Stimulated activated CD4-positive, alpha-beta T cell treated with anti-CD3 and anti-CD28 coated beads, Interleukin-15, amount 100 ng/mL, for 24 hours (primary cell): ENCODE measurements around the gene CCNI.
A peak's percentile ranks its signal among the peaks of the same experiment; 100 is the strongest.
"Not testable (repeated sequence)": the region's sequence is repeated elsewhere in the genome, so short reads cannot be mapped to it uniquely, and the experiment has no call there.

Source experiments
- DNase-seq: peaks from one replicate; pipeline ENCODE4 v3.0.0-alpha.2; 2020

Gene CCNI

GRCh38 chr4:77080806-77081205 lies 5.0 kb upstream of the CCNI start:
- not testable (repeated sequence) for DNase-seq

DNA sequence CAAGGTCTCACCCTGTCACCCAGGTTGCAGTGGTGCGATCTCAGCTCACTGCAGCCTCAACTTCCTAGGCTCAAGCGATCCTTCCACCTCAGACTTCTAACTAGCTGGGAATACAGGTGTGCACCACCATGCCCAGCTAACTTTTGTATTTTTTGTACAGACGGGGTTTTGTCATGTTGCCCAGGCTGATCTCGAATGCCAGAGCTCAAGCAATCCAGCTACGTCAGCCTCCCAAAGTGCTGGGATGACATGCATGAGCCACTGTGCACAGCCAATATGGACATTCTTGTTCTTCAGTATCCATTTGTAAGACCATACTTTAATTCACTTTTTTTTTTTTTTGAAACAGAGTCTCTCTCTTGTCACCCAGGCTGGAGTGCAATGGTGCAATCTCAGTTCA lies 3.5 kb upstream of the CCNI start:
- no peak for DNase-seq

GRCh38 chr4:77078401-77078800 lies 2.6 kb upstream of the CCNI start:
- DNase-seq, result no peak

- peak; percentile 24 for DNase-seq
Observed at GRCh38 chr4:77076889-77077635, 1.3 kb upstream of the CCNI start.

DNA sequence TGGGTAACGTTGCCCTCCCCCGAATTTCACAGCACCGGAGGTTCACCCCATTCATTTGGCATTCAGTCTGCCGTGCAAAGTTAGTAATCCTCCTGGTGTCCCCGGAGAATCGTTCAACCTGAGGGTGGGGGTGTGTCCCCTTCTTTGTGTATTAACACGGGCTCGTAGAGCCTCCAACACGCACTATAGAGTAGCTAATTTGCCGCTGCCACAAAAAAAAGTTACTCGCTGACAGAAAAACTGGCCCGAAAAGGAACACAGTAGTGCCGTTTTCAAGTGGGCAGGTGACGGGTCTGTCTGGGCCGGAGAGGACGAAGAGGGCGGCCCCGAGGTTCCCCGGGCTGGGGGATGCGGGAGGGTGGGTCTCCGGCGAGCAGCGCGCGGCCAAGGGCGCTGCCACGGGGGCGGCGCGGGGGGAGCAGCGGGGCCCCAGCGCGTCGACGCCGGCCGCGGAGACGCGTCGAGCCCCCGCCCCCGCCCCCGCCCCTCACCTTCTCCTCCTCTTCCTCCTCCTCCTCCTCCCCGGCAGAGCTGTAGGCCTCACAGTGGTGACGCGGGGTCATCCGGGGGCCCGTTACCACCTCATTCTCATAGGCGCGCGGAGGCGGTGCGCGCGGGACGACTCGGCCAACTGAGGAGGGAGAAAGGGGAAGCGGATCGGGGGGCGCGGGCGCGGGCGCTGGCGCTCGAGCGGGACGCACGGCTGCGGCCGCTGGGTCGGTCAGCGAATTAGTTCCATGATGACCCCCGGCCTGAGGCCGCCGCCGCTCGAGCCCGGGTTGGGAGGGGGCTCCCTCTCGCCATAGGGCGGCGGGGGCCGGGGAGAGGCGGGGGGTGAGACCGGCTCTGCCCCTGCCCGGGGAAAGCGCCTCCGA lies 571 bp downstream of the CCNI start:
- peak; percentile 86 for DNase-seq

DNA sequence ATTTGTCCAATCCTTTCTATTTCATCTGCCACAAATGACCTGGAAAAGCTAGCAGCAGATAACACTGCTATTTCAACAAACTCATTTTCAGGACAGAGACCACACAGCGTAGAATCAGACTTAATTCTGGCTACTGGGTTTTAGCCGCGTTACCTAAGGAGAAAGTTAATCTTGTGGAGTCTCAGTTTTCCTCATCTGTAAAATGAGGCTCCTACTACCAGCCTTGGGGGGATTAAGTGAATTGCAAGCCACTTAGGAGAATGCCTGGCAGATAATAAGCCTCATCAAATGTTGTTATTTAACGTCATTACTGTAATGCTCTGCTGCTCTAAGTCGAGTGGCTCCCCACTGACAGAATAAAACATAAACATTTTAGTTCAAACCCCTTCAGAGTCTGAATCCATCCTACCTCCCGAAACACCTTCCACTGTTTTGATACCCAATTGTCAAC lies 1.4 kb downstream of the CCNI start:
- no peak for DNase-seq

GRCh38 chr4:77073981-77074380 lies 1.8 kb downstream of the CCNI start:
- DNase-seq, result no peak

- no peak for DNase-seq
Observed at GRCh38 chr4:77073106-77073809, 2.5 kb downstream of the CCNI start.

GRCh38 chr4:77072195-77072753 lies 3.5 kb downstream of the CCNI start:
- peak; percentile 22 for DNase-seq

DNA sequence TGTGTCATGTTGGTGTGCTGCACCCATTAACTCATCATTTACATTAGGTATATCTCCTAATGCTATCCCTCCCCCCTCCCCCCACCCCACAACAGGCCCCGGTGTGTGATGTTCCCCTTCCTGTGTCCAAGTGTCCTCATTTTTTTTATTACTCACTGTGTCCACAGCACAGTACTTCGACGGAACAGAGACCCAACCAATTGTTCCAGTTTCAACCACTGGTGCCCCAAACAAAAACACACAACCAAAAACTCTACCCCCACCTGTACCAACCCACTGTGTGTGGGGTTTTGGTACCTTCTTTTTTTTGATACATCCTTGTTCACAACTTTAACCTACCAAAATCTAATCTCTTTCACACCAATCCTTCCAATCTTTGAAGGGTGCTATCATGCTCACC lies 6.3 kb downstream of the CCNI start:
- DNase-seq, result not testable (repeated sequence)

DNA sequence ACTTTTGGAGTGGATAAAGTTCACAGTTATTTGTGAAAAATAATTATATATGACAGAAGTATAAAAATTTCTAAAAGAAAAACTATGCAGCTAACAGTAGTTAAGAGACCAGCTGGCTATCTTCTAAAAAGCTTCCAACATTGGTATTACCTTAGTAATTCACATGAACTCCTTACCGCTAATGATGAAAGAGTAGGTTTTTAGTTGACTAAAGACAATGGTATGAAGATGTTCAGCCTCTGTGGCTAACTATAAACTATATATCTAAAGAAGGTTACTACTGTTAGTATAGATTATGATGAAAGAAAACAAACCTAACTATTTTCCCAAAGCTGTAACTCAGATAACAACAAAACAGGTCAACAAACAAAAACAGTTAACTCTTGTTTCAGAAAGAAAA lies 10.4 kb downstream of the CCNI start:
- DNase-seq, result no peak

DNA sequence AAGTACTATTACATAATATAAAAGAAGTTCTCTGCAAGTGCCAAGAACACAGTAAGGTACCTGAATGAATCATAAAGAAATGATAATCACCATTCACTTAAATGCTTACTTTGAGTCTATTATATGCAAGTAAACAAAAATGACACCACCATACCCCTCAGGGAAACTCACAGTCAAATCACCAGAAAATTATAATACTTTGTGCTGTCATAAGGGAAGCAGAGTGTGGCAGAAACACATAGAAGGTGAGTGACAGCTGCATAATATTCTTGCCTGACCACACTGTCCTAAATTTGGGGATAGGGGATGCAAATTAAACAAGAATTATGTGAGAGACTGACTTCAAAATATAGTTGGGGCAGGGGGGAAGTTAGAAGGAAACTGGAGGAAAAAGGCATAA lies 12.9 kb downstream of the CCNI start:
- DNase-seq, result no peak

DNA sequence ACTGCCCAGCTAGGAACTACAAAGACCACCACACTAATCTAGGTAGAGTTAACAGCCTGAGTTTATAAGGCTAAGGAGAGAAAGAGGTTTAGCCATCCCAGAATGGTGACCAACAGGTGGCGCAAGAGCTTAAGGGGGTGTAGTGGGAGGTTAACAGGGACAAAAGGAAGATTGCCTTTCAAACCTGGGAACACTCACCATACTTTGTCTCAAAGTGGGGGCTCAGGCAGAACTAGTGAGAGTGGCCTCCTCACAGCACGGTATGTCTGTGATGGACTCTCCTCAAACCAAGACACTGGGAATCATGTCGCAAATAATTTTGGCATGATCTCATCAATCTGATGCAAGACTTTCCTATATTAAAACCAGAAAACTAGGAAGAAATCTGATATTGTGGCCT lies 23.4 kb downstream of the CCNI start:
- peak; percentile 70 for DNase-seq

GRCh38 chr4:77050962-77051361 lies 24.8 kb downstream of the CCNI start:
- DNase-seq, result no peak

DNA sequence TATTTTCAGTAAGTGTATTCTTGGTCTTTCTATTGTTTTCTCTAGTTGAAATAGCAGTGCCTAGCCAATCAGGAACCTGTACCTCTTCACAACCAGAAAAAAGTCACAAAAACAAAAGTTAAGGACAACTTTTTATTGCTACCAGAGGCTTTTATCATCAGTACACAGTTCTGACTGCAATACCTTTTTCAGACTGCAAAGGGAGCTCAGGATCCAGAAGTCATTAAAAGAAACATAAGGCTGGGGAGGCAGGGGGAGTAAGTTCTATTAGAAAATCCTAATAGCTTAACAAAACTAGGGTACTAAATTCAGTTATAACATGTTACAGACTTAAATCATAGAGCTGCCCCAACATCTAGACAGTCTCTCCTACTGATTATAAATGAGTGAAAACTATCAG lies 28.8 kb downstream of the CCNI start:
- no peak for DNase-seq

GRCh38 chr4:77045490-77045889 lies 30.3 kb downstream of the CCNI start:
- no peak for DNase-seq

DNA sequence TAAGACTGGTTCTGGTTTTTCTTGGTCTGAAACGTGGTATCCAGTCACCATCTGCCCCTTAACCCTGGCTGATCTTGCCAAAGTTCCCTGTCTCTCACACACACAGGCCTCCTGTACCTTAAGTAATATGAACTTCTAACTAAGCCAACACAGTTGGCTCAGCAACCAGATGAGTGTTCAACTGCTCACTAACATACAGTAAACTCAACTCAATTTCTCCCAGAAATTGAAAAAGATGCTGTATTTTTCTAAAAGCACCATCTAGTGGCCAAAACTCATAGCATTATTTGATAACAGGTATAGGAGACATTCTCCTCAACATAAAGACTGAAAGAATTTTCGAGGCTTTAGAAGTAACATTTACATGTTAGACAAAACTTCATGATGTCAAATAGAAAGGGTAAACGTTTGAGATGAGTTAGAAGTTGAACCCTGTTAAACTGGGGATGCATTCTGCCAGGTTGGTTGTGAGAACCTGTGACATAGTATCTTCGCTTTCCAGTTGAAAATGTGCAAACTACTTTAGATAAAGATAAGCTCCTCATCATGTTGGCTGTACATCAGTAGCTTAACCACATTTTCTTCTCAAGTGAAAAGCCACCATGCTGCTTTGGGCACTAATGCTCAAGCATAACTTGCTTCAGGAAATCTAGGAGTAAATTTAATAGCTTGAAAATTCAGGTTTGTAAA lies 31.2 kb downstream of the CCNI start:
- DNase-seq, result no peak

- DNase-seq, result no peak
Observed at GRCh38 chr4:77043507-77044136, 32.2 kb downstream of the CCNI start.

DNA sequence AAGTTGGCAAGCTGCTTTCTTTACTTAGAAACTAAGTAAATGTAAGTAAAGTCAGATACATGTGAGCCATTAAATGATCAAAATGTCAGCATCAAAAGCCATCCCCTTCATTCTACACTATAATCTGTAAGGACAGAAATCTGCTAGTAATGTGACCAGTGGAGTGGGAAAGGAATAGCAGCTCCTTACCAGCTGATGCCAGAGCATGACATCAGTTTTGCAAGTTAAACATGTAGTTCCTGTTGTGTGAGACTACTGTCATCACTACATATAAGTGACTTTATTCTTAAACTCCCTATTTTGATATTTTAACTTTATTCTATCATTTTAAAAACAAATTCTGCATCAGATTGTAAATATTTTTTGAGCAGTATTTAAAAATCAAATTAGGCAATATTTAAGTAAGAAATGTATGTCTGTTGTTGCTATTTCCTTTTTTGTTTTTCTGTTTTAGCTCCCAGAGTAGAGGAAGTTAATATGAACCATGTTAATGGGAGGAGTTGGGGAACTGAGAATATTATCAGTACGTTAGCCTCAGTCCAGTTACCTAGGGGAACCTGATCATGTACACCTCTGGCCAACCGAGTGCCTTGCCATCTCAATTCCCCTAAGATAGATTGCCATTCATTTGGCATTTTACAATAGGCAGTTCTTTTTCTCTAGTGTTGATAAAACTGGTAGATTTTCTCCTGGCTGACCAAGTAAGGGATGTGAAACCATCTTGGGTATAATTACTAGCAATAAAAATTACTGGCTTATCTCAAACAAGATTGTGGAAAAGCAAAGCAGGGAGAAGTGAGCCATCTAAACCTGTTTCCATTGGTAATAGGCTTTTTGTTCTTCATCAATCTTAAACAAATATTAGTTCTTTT lies 34.7 kb downstream of the CCNI start:
- DNase-seq, result no peak

DNA sequence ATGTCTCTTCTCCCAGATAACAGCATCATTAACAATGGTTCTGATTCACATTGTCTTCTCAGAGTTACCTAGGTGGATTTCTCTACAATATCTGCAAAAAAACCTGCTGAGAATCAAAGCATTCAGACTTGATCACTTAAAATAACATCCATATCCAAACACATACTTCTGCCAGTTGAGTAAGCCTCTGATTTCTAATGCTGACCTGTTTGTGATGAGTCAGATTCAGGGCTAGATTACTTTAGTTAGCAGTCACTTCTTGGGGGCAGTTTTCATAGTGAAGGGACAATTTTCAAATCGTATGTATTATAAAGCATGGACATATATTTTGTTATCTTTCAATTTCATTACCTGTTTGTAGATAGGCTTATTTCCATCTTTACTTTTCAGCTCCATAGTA lies 35.5 kb downstream of the CCNI start:
- DNase-seq, result no peak

- DNase-seq, result no peak
Observed at GRCh38 chr4:77039796-77040195, 36.0 kb downstream of the CCNI start.
